ENCODE data around the gene ADISSP. TPM values are rescaled to one million over a fixed set of nuclear protein-coding genes. Genes with fewer than 3 reads are reported as not detected.

ADISSP gene
- total and polyA plus RNA-seq, 11 donors = 7.8 to 22.2 (median 13.7) TPM

DNA sequence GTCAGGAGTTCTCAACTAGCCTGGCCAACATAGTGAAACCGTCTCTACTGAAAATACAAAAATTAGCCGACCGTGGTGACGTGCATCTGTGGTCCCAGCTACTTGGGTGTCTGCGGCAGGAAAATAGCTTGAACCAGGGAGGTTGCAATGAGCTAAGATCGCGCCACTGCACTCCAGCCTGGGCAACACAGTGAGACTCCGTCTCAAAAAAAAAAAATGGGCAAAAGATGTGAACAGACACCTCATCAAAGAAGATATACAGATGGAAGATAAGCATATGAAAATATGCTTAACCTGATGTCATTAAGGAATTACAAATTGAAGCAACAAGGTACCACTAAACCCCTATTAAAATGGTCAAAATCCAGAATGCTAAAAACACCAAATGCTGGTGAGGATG is 44.3 kb downstream of the ADISSP start:
- Histone ChIP-seq H3K36me3 (no peaks in the 10 kb centered on the region), H3K27ac (no peak overlapping the region), H3K4me1 (peaks cover 0 to 15% (median 11%) of the 10 kb centered on the region in 12 donors), H3K9me3 (no peaks in the 10 kb centered on the region), H3K4me3 (no peak overlapping the region), H3K27me3 (peaks cover 0 to 13% (median 0%) of the 10 kb centered on the region in 9 donors)
- ATAC-seq (no peak), DNase-seq (peak in 1 of 5 donors; percentile 13)
- 88 to 97% (median 96%) methylated on average over 8 of the region's 8 CpGs for WGBS, 4 donors
- intact Hi-C loops (cut with DNase I) = no loop called here
- TF ChIP-seq, protein P1, sequence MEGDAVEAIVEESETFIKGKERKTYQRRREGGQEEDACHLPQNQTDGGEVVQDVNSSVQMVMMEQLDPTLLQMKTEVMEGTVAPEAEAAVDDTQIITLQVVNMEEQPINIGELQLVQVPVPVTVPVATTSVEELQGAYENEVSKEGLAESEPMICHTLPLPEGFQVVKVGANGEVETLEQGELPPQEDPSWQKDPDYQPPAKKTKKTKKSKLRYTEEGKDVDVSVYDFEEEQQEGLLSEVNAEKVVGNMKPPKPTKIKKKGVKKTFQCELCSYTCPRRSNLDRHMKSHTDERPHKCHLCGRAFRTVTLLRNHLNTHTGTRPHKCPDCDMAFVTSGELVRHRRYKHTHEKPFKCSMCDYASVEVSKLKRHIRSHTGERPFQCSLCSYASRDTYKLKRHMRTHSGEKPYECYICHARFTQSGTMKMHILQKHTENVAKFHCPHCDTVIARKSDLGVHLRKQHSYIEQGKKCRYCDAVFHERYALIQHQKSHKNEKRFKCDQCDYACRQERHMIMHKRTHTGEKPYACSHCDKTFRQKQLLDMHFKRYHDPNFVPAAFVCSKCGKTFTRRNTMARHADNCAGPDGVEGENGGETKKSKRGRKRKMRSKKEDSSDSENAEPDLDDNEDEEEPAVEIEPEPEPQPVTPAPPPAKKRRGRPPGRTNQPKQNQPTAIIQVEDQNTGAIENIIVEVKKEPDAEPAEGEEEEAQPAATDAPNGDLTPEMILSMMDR (IDR thresholded peaks at IDR 0.05) = no peak
- no peak for TF ChIP-seq POLR2A (IDR thresholded peaks at IDR 0.05)

DNA sequence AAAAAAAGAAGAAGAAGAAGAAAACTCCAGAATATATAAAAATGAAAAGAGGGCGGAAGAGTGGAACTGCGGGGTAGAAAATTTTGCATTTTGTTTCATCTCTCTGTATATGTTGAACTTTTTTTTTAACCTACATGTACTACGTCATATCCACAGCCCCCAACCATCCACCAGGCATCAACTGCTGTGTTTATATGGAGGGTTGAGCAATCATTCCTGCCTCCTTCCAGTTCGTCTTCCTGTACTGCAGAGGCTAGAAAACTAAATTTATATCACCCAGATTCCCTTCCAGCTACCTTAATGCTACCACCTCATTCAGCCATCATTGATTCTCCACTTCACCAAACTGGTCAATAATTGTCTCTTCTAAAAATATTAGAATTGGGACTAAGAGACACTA is 45.6 kb downstream of the ADISSP start:
- Histone ChIP-seq H3K36me3 (no peaks in the 10 kb centered on the region), H3K27me3 (peaks cover 0 to 13% (median 0%) of the 10 kb centered on the region in 9 donors), H3K27ac (no peak overlapping the region), H3K4me3 (no peak overlapping the region), H3K4me1 (peaks cover 0 to 2% (median 0%) of the 10 kb centered on the region in 12 donors), H3K9me3 (no peaks in the 10 kb centered on the region)
- DNase-seq (no peak), ATAC-seq (no peak)
- intact Hi-C loops (cut with DNase I) = no loop called here
- TF ChIP-seq, protein P1 (IDR thresholded peaks at IDR 0.05) = no peak
- TF ChIP-seq POLR2A (IDR thresholded peaks at IDR 0.05) = no peak
- WGBS, 4 donors = 90 to 95% (median 91%) methylated on average over 4 of the region's 4 CpGs

DNA sequence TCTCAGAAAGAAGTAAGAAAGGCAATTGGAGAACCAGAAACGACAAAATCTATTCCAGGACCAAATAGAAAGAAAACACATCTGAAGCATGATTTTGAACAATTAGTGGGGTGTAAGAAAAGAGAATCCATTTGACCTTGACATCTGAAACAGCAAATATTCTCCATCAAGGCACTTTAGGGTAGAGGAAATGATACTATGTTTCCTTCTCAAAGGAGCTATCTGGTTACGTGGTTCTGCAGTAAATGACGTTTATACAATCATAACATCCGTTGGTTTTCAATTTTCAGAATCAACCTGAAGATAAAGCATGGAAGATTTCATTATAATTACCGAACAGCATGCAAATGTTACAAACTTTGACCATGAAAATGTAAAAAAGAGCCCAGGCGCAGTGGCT is 46.9 kb downstream of the ADISSP start:
- DNase-seq = no peak
- H3K4me1 ChIP-seq = no peaks in the 10 kb centered on the region
- peaks cover 0 to 4% (median 0%) of the 10 kb centered on the region in 9 donors for H3K27me3 ChIP-seq
- no peak overlapping the region for H3K27ac ChIP-seq
- H3K36me3 ChIP-seq = no peaks in the 10 kb centered on the region
- H3K4me3 ChIP-seq = no peak overlapping the region
- no peaks in the 10 kb centered on the region for H3K9me3 ChIP-seq
- 61 to 73% (median 67%) methylated on average over 6 of the region's 6 CpGs for WGBS, 4 donors
- TF ChIP-seq POLR2A (IDR thresholded peaks at IDR 0.05) = no peak
- TF ChIP-seq, protein P1 (IDR thresholded peaks at IDR 0.05) = no peak
- intact Hi-C loops (cut with DNase I) = no loop called here
- ATAC-seq = no peak

DNA sequence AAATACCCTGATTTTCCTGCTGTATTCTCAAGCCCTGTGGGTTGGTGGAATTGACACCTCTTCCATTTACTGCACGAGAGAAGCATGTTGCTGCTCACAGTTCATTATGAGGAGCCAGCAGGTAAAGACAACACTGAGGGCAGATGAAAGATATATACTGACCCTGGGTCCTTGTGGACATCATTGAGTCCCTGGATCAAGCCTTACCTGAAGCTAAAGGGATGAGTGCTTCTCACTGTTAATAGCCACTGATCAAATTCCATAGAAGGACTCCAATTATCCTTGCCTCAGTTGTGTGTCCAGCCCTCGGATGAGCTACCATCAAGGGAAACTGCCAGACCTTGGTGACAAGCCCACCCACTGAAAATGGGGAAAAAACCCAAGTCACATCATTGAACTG is 47.5 kb downstream of the ADISSP start:
- H3K27me3 ChIP-seq = peaks cover 0 to 4% (median 0%) of the 10 kb centered on the region in 9 donors
- H3K36me3 ChIP-seq = no peaks in the 10 kb centered on the region
- TF ChIP-seq POLR2A (IDR thresholded peaks at IDR 0.05) = no peak
- TF ChIP-seq, protein P1 (IDR thresholded peaks at IDR 0.05) = no peak
- ATAC-seq (no peak), DNase-seq (no peak)
- no peak overlapping the region for H3K27ac ChIP-seq
- intact Hi-C loops (cut with DNase I) = no loop called here
- 82 to 88% (median 86%) methylated on average over 2 of the region's 2 CpGs for WGBS, 4 donors
- H3K4me3 ChIP-seq = no peak overlapping the region
- H3K4me1 ChIP-seq = no peaks in the 10 kb centered on the region
- H3K9me3 ChIP-seq = no peaks in the 10 kb centered on the region

Data from heart left ventricle (tissue), 16 donors.